Transverse colon (tissue), 4 donors: Measurements from ENCODE around the gene LIPA.

Source experiments
- POLR2AphosphoS5 ChIP-seq, 3 donors: sonication (generic); formaldehyde crosslinking; IDR thresholded peaks; one replicate each; pipeline ENCODE4 v1.6.1; 2016; ENCODE audit warnings: antibody characterized with exemption in 3 of 3
- TF ChIP-seq, protein P1 (sequence below), 5 experiments: fragments of 200-600 bp in 3 of 5; fragments of 450-650 bp in 2 of 5; sonication (generic) in 3 of 5; IDR thresholded peaks; 1 replicate in 2 of 5; 2 replicates in 3 of 5; pipeline ENCODE4 v1.5.1; 2016 to 2017; ENCODE audit warnings: antibody characterized with exemption in 5 of 5, inconsistent platforms in 3 of 5, mild to moderate bottlenecking in 2 of 5, moderate library complexity in 1 of 5

DNA sequence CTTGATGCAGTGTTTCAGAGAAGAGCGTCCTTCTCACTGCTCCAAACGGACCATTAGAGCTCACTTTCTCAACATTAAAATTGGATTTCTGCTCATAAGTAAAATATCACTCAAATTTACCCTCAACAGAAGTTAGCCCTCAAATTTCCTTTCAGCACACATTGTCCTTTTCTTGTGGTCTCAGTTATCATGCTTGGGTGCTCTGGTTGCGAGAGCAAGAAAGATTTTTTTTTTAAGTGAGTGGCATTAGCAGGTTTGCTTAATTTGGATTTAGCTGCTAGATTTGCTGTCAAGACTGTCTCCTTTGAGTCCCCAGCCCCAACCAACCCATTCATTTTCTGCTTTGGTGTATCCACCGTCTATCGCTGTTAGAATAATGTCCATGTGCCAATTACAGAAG lies 41.9 kb downstream of the LIPA start:
- TF ChIP-seq POLR2AphosphoS5 (IDR thresholded peaks at IDR 0.05), result no peak
- TF ChIP-seq, protein P1, sequence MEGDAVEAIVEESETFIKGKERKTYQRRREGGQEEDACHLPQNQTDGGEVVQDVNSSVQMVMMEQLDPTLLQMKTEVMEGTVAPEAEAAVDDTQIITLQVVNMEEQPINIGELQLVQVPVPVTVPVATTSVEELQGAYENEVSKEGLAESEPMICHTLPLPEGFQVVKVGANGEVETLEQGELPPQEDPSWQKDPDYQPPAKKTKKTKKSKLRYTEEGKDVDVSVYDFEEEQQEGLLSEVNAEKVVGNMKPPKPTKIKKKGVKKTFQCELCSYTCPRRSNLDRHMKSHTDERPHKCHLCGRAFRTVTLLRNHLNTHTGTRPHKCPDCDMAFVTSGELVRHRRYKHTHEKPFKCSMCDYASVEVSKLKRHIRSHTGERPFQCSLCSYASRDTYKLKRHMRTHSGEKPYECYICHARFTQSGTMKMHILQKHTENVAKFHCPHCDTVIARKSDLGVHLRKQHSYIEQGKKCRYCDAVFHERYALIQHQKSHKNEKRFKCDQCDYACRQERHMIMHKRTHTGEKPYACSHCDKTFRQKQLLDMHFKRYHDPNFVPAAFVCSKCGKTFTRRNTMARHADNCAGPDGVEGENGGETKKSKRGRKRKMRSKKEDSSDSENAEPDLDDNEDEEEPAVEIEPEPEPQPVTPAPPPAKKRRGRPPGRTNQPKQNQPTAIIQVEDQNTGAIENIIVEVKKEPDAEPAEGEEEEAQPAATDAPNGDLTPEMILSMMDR (IDR thresholded peaks at IDR 0.05), result no peak
